WTC11 (cell line): ENCODE results near the gene PAPSS1.

ENCODE experiments used
- CREB1 ChIP-seq: sonication (generic); formaldehyde crosslinking; IDR thresholded peaks from 2 replicates; pipeline ENCODE4 v1.8.0; 2023; ENCODE audit warnings: mild to moderate bottlenecking, missing genetic modification reagents
- FOXJ3 ChIP-seq: sonication (generic); formaldehyde crosslinking; IDR thresholded peaks from 2 replicates; pipeline ENCODE4 v1.9.0; 2021; ENCODE audit warnings: missing genetic modification reagents, mild to moderate bottlenecking, borderline replicate concordance
- ZNF121 ChIP-seq: sonication (generic); formaldehyde crosslinking; IDR thresholded peaks from 2 replicates; pipeline ENCODE4 v1.8.0; 2023; ENCODE audit warnings: missing genetic modification reagents
- ZNF423 ChIP-seq: fragments of 250-450 bp; sonication (Bioruptor Pico); IDR thresholded peaks from 2 replicates; pipeline ENCODE4 v2.1.2; 2022; ENCODE audit warnings: mild to moderate bottlenecking, moderate library complexity
- ZNF425 ChIP-seq: fragments of 250-450 bp; sonication (Bioruptor Pico); conservative IDR thresholded peaks from 2 replicates; pipeline ENCODE4 v1.9.0; 2021; ENCODE audit warnings: mild to moderate bottlenecking
- TF ChIP-seq, protein P1 (sequence below): sonication (generic); formaldehyde crosslinking; IDR thresholded peaks from 2 replicates; pipeline ENCODE4 v1.8.1; 2023; ENCODE audit warnings: mild to moderate bottlenecking, missing genetic modification reagents, borderline replicate concordance
- TF ChIP-seq, protein P2 (sequence below): fragments of 200-600 bp; IDR thresholded peaks from 2 replicates; pipeline ENCODE4 v1.8.0; 2022; ENCODE audit warnings: antibody characterized with exemption
- TF ChIP-seq, protein P3 (sequence below): sonication (generic); formaldehyde crosslinking; IDR thresholded peaks from 2 replicates; pipeline ENCODE4 v1.8.0; 2022; ENCODE audit warnings: mild to moderate bottlenecking, missing genetic modification reagents

DNA sequence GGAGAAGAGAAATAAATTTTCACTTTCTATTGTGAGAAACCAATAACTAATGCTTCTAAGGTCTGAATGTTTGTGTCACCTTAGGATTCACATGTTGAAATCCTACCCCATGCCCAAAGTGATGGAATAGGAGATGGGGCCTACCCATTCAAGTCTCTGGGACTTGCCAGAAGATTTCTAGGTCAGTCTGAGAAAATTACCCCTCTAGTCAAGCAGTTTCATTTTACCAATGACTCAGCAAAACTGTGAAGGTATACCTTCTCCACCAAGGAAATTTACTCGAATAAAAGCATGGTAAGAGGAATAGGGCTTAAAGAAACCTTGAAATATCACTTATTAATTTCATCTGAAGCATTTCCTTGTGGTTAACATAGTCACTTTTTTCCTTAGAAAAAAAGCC lies 23.5 kb upstream of the PAPSS1 start:
- TF ChIP-seq, protein P1, sequence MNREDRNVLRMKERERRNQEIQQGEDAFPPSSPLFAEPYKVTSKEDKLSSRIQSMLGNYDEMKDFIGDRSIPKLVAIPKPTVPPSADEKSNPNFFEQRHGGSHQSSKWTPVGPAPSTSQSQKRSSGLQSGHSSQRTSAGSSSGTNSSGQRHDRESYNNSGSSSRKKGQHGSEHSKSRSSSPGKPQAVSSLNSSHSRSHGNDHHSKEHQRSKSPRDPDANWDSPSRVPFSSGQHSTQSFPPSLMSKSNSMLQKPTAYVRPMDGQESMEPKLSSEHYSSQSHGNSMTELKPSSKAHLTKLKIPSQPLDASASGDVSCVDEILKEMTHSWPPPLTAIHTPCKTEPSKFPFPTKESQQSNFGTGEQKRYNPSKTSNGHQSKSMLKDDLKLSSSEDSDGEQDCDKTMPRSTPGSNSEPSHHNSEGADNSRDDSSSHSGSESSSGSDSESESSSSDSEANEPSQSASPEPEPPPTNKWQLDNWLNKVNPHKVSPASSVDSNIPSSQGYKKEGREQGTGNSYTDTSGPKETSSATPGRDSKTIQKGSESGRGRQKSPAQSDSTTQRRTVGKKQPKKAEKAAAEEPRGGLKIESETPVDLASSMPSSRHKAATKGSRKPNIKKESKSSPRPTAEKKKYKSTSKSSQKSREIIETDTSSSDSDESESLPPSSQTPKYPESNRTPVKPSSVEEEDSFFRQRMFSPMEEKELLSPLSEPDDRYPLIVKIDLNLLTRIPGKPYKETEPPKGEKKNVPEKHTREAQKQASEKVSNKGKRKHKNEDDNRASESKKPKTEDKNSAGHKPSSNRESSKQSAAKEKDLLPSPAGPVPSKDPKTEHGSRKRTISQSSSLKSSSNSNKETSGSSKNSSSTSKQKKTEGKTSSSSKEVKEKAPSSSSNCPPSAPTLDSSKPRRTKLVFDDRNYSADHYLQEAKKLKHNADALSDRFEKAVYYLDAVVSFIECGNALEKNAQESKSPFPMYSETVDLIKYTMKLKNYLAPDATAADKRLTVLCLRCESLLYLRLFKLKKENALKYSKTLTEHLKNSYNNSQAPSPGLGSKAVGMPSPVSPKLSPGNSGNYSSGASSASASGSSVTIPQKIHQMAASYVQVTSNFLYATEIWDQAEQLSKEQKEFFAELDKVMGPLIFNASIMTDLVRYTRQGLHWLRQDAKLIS (CRISPR knock-in tag) = no peak
- TF ChIP-seq, protein P2, sequence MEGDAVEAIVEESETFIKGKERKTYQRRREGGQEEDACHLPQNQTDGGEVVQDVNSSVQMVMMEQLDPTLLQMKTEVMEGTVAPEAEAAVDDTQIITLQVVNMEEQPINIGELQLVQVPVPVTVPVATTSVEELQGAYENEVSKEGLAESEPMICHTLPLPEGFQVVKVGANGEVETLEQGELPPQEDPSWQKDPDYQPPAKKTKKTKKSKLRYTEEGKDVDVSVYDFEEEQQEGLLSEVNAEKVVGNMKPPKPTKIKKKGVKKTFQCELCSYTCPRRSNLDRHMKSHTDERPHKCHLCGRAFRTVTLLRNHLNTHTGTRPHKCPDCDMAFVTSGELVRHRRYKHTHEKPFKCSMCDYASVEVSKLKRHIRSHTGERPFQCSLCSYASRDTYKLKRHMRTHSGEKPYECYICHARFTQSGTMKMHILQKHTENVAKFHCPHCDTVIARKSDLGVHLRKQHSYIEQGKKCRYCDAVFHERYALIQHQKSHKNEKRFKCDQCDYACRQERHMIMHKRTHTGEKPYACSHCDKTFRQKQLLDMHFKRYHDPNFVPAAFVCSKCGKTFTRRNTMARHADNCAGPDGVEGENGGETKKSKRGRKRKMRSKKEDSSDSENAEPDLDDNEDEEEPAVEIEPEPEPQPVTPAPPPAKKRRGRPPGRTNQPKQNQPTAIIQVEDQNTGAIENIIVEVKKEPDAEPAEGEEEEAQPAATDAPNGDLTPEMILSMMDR = no peak
- TF ChIP-seq ZNF423 (CRISPR knock-in tag) (no peak), CREB1 (CRISPR knock-in tag) (no peak), ZNF425 (no peak), FOXJ3 (CRISPR knock-in tag) (no peak), ZNF121 (CRISPR knock-in tag) (no peak)
- TF ChIP-seq, protein P3, sequence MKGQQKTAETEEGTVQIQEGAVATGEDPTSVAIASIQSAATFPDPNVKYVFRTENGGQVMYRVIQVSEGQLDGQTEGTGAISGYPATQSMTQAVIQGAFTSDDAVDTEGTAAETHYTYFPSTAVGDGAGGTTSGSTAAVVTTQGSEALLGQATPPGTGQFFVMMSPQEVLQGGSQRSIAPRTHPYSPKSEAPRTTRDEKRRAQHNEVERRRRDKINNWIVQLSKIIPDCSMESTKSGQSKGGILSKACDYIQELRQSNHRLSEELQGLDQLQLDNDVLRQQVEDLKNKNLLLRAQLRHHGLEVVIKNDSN = no peak
